Measurements from ENCODE around the gene PAWR. TPM values are rescaled to one million over a fixed set of nuclear protein-coding genes. Genes with fewer than 3 reads are reported as not detected.
A peak's percentile ranks its signal among the peaks of the same experiment; 100 is the strongest.

The PAWR gene
- total RNA-seq, 4 donors from 2014 or later = 57.5 to 109 (median 63.0) TPM

- peak in 1 of 2 donors; percentile 59 for DNase-seq (ENCODE audit: low spot score in 2 of 2)
- H3K27ac ChIP-seq = peak overlapping the region; percentile 93
- TF ChIP-seq EP300 (IDR thresholded peaks at IDR 0.05) (no peak), POLR2AphosphoS5 (IDR thresholded peaks at IDR 0.05) (no peak), POLR2A (IDR thresholded peaks at IDR 0.05) (no peak), CTCF (IDR thresholded peaks at IDR 0.05) (no peak)
- H3K36me3 ChIP-seq = no peaks in the 10 kb centered on the region
- peaks cover 53% of the 10 kb centered on the region for H3K4me1 ChIP-seq
- peak overlapping the region; percentile 85 for H3K4me3 ChIP-seq
- H3K9me3 ChIP-seq = no peaks in the 10 kb centered on the region
- H3K27me3 ChIP-seq = no peaks in the 10 kb centered on the region
- WGBS = 0% methylated on average over 2 of the region's 66 CpGs
These were observed 1.2 kb downstream of the PAWR start for GRCh38 chr12:79689477-79690141.

GRCh38 chr12:79689061-79689476 is 1.7 kb downstream of the PAWR start:
- peaks cover 53% of the 10 kb centered on the region for H3K4me1 ChIP-seq
- TF ChIP-seq POLR2AphosphoS5 (IDR thresholded peaks at IDR 0.05) = no peak
- no peak for TF ChIP-seq EP300 (IDR thresholded peaks at IDR 0.05)
- no peak for TF ChIP-seq CTCF (IDR thresholded peaks at IDR 0.05)
- no peak for TF ChIP-seq POLR2A (IDR thresholded peaks at IDR 0.05)
- WGBS = 8% methylated on average over 6 of the region's 6 CpGs

GRCh38 chr12:79688376-79689060 is 2.2 kb downstream of the PAWR start:
- Histone ChIP-seq H3K36me3 (no peaks in the 10 kb centered on the region), H3K4me1 (peaks cover 53% of the 10 kb centered on the region), H3K9me3 (no peaks in the 10 kb centered on the region), H3K27me3 (no peaks in the 10 kb centered on the region), H3K4me3 (peak overlapping the region; percentile 85), H3K27ac (peak overlapping the region; percentile 93)
- DNase-seq (ENCODE audit: low spot score in 2 of 2) = no peak
- 10% methylated on average over 6 of the region's 6 CpGs for WGBS
- TF ChIP-seq CTCF (IDR thresholded peaks at IDR 0.05) = no peak

More at GRCh38 chr12:79689061-79689476, 1.7 kb downstream of the PAWR start:
- H3K36me3 ChIP-seq = no peaks in the 10 kb centered on the region
- DNase-seq (ENCODE audit: low spot score in 2 of 2) = no peak
- H3K9me3 ChIP-seq = no peaks in the 10 kb centered on the region
- H3K27me3 ChIP-seq = no peaks in the 10 kb centered on the region
- H3K4me3 ChIP-seq = peak overlapping the region; percentile 85
- H3K27ac ChIP-seq = peak overlapping the region; percentile 93

- H3K9me3 ChIP-seq = no peaks in the 10 kb centered on the region
- no peak overlapping the region for H3K27ac ChIP-seq
- 28% methylated on average over 3 of the region's 3 CpGs for WGBS
- peak overlapping the region; percentile 85 for H3K4me3 ChIP-seq
- H3K36me3 ChIP-seq = no peaks in the 10 kb centered on the region
- no peak for DNase-seq (ENCODE audit: low spot score in 2 of 2)
- TF ChIP-seq CTCF (IDR thresholded peaks at IDR 0.05) = no peak
- H3K4me1 ChIP-seq = peaks cover 50% of the 10 kb centered on the region
- H3K27me3 ChIP-seq = no peaks in the 10 kb centered on the region
These were observed 3.0 kb downstream of the PAWR start for GRCh38 chr12:79687711-79688260.

GRCh38 chr12:79686171-79686570 is 4.6 kb downstream of the PAWR start:
- H3K4me1 ChIP-seq = peaks cover 36% of the 10 kb centered on the region
- H3K9me3 ChIP-seq = no peaks in the 10 kb centered on the region
- 49% methylated on average over 2 of the region's 2 CpGs for WGBS
- H3K36me3 ChIP-seq = no peaks in the 10 kb centered on the region
- H3K27ac ChIP-seq = no peak overlapping the region
- DNase-seq (ENCODE audit: low spot score in 2 of 2) = no peak
- no peak for TF ChIP-seq POLR2A (IDR thresholded peaks at IDR 0.05)
- no peaks in the 10 kb centered on the region for H3K27me3 ChIP-seq
- peak overlapping the region; percentile 85 for H3K4me3 ChIP-seq
